ENCODE measurements around the gene ABCD1.

Gene ABCD1

GRCh38 chrX:153775293-153776119 is 50.9 kb downstream of the ABCD1 start:
- no peak for DNase-seq

GRCh38 chrX:153776120-153776599 is 51.5 kb downstream of the ABCD1 start:
- no peak for DNase-seq

- no peak for DNase-seq
Measured at GRCh38 chrX:153776611-153777045, 52.0 kb downstream of the ABCD1 start.

- DNase-seq = no peak
Measured at GRCh38 chrX:153777261-153778090, 52.8 kb downstream of the ABCD1 start.

- no peak for DNase-seq
Measured at GRCh38 chrX:153778181-153778580, 53.5 kb downstream of the ABCD1 start.

GRCh38 chrX:153778684-153779101 is 54.0 kb downstream of the ABCD1 start:
- no peak for DNase-seq

- no peak for DNase-seq
Measured at GRCh38 chrX:153779891-153780677, 55.4 kb downstream of the ABCD1 start.

GRCh38 chrX:153780678-153781427 is 56.2 kb downstream of the ABCD1 start, which contains the start of gene SRPK3:
Gene SRPK3 (plus strand): TSS chrX:153781041. CDS start chrX:153781087, 46 bp downstream.
- DNase-seq = no peak

- DNase-seq = no peak
Measured at GRCh38 chrX:153781428-153782047, 56.9 kb downstream of the ABCD1 start.

- DNase-seq = no peak
Measured at GRCh38 chrX:153782313-153782712, 57.7 kb downstream of the ABCD1 start.

GRCh38 chrX:153782871-153783270 is 58.2 kb downstream of the ABCD1 start:
- no peak for DNase-seq

- DNase-seq = no peak
Measured at GRCh38 chrX:153783378-153784013, 58.8 kb downstream of the ABCD1 start.

GRCh38 chrX:153784325-153784967 is 59.8 kb downstream of the ABCD1 start:
- DNase-seq = no peak

GRCh38 chrX:153786669-153787068 is 62.0 kb downstream of the ABCD1 start:
- DNase-seq = no peak

GRCh38 chrX:153789654-153790053 is 65.0 kb downstream of the ABCD1 start:
- DNase-seq = no peak

GRCh38 chrX:153791104-153791852 is 66.6 kb downstream of the ABCD1 start:
- no peak for DNase-seq

GRCh38 chrX:153792368-153792767 is 67.7 kb downstream of the ABCD1 start:
- DNase-seq = no peak

- no peak for DNase-seq
Measured at GRCh38 chrX:153793291-153793690, 68.6 kb downstream of the ABCD1 start.
